GM12801 (cell line): ENCODE measurements around the gene ZNF730.

ENCODE experiments used
- CTCF ChIP-seq: IDR thresholded peaks from one replicate; pipeline ENCODE4 v1.5.1; 2011; ENCODE audit warnings: control low read depth; ENCODE audit not compliant: insufficient read length; ENCODE audit errors: extremely low read depth

ZNF730 gene

GRCh38 chr19:23116802-23117571, at the start of gene ZNF730:
Gene ZNF730 (plus strand): TSS chr19:23117025. CDS start chr19:23117174, 149 bp downstream.
- no peak for TF ChIP-seq CTCF

- TF ChIP-seq CTCF: no peak
Observed at GRCh38 chr19:23070353-23071146, 46.3 kb upstream of the ZNF730 start.

DNA sequence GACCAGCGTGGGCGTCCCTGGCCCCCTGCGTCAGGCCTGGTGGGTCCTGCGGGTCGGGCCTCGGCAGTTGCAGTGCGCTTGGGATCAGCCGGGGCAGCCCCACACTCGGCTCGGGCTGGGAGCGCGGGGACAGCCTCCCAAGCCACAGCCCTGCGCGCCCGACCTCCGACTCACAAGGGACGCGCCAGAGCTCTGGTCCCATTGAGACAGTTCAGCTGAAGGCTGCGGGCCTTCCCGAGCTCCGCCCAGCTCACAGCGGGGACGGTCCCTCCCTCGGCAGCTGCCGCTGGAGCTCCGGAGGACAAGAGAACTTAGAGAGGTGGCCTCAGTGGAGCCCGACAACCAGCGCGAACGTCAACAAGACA, 45.7 kb upstream of the ZNF730 start:
- TF ChIP-seq CTCF: no peak

DNA sequence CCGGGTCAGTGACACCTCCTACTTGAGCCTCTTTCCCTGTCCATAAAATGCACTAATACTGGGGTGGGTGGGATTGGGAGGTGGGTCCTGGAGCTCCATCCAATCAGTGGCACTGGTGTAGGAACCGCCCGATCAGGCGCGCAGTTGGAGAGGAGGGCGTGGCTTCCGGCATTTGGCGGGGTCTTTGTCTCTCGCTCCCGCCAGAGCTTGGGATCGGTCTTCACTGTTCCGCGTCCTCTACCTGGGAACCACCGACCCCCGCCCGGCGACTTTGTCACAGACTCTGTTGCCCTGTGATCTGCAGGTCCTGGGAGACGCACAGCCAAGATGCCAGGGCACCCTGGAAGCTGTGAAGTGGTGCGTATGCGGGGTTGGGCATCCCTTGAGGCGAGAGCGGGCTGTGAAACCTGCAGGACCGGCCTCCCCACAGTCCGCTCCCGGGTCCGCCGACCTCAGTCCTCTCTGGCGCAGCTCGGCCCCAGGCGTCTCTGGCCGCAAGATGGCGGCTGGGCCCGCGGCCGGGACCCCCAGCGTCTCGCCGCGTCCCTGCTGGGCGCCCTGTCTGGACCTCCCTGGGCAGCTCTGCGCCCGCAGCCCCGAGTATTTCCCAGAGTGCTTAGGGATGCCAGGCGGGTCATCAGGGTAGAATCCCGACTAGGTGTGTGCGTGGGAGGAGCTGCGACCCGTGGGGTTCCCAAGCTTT, 41.6 kb upstream of the ZNF730 start:
- TF ChIP-seq CTCF: no peak

GRCh38 chr19:23093832-23094231, 23.0 kb upstream of the ZNF730 start:
- TF ChIP-seq CTCF: no peak

DNA sequence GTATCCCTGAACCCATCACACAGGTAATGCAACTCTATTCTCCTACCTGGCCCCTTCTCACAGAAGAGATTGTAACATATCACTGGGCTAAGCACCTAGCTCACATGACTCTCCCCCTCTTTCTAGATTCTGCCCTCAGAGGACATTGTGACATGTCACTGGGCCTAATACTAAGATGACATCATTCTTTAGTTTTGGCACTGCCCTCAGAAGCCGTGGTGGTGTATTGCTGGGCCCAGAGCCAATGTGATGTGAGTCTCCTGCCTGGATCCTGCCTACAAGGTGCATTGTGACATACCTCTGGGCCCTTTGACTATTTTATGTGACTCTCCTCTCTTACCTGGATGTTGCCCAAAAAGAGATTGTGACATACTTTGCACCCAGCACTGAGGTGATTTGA, 21.4 kb upstream of the ZNF730 start:
- TF ChIP-seq CTCF: no peak

- TF ChIP-seq CTCF: no peak
Observed at GRCh38 chr19:23098286-23098685, 18.5 kb upstream of the ZNF730 start.
